WTC11 (cell line): ENCODE results near the gene LILRB1. TPM values are rescaled to one million over a fixed set of nuclear protein-coding genes. Genes with fewer than 3 reads are reported as not detected.
A peak's percentile ranks its signal among the peaks of the same experiment; 100 is the strongest.

Experiments used
- ATAC-seq: fragments of 200-7000 bp; cut with Tn5 transposase; 2 replicates; pipeline ENCODE4 v1.10.0; 2021; ENCODE audit warnings: mild to moderate bottlenecking, moderate library complexity
- CTCF ChIA-PET: fragments of 300-600 bp; sonication (Branson Sonifier 250); formaldehyde crosslinking; loops from one replicate; lab custom pipeline; 2021; ENCODE audit warnings: antibody characterized with exemption; lab: Charles Lee
- POLR2A ChIA-PET: fragments of 350-600 bp; sonication (Branson Sonifier 250); formaldehyde crosslinking; loops from one replicate; lab custom pipeline; 2021; ENCODE audit warnings: antibody characterized with exemption; lab: Charles Lee
- DNase-seq: peaks from one replicate; pipeline ENCODE4 v3.0.0; 2021; ENCODE audit warnings: low spot score
- H3K27ac Mint-ChIP-seq: 2 replicates; pipeline ENCODE4 v1.8.0; 2021; ENCODE audit warnings: mixed read lengths
- H3K27me3 Mint-ChIP-seq: 2 replicates; pipeline ENCODE4 v1.8.0; 2021; ENCODE audit warnings: low read depth, mild to moderate bottlenecking, moderate library complexity, mixed read lengths
- H3K36me3 Mint-ChIP-seq: 2 replicates; pipeline ENCODE4 v1.8.0; 2021; ENCODE audit warnings: mixed read lengths
- H3K4me1 Mint-ChIP-seq: 2 replicates; pipeline ENCODE4 v1.8.0; 2022; ENCODE audit warnings: mixed read lengths
- H3K4me3 Mint-ChIP-seq: 2 replicates; pipeline ENCODE4 v1.8.0; 2021; ENCODE audit warnings: mild to moderate bottlenecking, moderate library complexity, mixed read lengths
- H3K9me3 Mint-ChIP-seq: 2 replicates; pipeline ENCODE4 v1.8.0; 2021; ENCODE audit warnings: mixed read lengths
- ATF1 ChIP-seq: sonication (generic); formaldehyde crosslinking; IDR thresholded peaks from 2 replicates; pipeline ENCODE4 v1.8.1; 2023; ENCODE audit warnings: mild to moderate bottlenecking, moderate library complexity, missing genetic modification reagents
- CTCF ChIP-seq: fragments of 200-600 bp; IDR thresholded peaks from 2 replicates; pipeline ENCODE4 v1.8.0; 2022; ENCODE audit warnings: antibody characterized with exemption
- E2F5 ChIP-seq: sonication (generic); formaldehyde crosslinking; IDR thresholded peaks from 2 replicates; pipeline ENCODE4 v1.8.1; 2022; ENCODE audit warnings: mild to moderate bottlenecking, moderate library complexity, missing genetic modification reagents
- ERG ChIP-seq: fragments of 250-450 bp; sonication (Bioruptor Pico); IDR thresholded peaks from 2 replicates; pipeline ENCODE4 v1.8.0; 2021; ENCODE audit warnings: mild to moderate bottlenecking
- ETV6 ChIP-seq: sonication (generic); formaldehyde crosslinking; IDR thresholded peaks from 2 replicates; pipeline ENCODE4 v1.8.1; 2022; ENCODE audit warnings: mild to moderate bottlenecking, missing genetic modification reagents
- FOXP1 ChIP-seq: sonication (generic); formaldehyde crosslinking; IDR thresholded peaks from 2 replicates; pipeline ENCODE4 v1.8.0; 2022; ENCODE audit warnings: missing genetic modification reagents, mild to moderate bottlenecking, moderate library complexity, borderline replicate concordance
- FOXP4 ChIP-seq: sonication (generic); formaldehyde crosslinking; IDR thresholded peaks from 2 replicates; pipeline ENCODE4 v1.8.0; 2022; ENCODE audit warnings: mild to moderate bottlenecking, missing genetic modification reagents
- MXD4 ChIP-seq: fragments of 250-450 bp; sonication (Bioruptor Pico); IDR thresholded peaks from 2 replicates; pipeline ENCODE4 v1.8.0; 2021; ENCODE audit warnings: mild to moderate bottlenecking, moderate library complexity, borderline replicate concordance
- RORB ChIP-seq: fragments of 250-450 bp; sonication (Bioruptor Pico); IDR thresholded peaks from 2 replicates; pipeline ENCODE4 v1.9.0; 2021; ENCODE audit warnings: mild to moderate bottlenecking
- SP1 ChIP-seq: sonication (generic); formaldehyde crosslinking; conservative IDR thresholded peaks from 2 replicates; pipeline ENCODE4 v1.8.1; 2022; ENCODE audit warnings: missing genetic modification reagents
- TEAD1 ChIP-seq: sonication (generic); formaldehyde crosslinking; IDR thresholded peaks from 2 replicates; pipeline ENCODE4 v1.8.0; 2022; ENCODE audit warnings: mild to moderate bottlenecking, missing genetic modification reagents
- TEAD4 ChIP-seq: sonication (generic); formaldehyde crosslinking; IDR thresholded peaks from 2 replicates; pipeline ENCODE4 v1.8.0; 2022; ENCODE audit warnings: mild to moderate bottlenecking, missing genetic modification reagents
- USF1 ChIP-seq: sonication (generic); formaldehyde crosslinking; IDR thresholded peaks from 2 replicates; pipeline ENCODE4 v1.8.0; 2022; ENCODE audit warnings: mild to moderate bottlenecking, missing genetic modification reagents
- ZBTB21 ChIP-seq: sonication (generic); formaldehyde crosslinking; IDR thresholded peaks from 2 replicates; pipeline ENCODE4 v1.8.1; 2023; ENCODE audit warnings: mild to moderate bottlenecking, missing genetic modification reagents, borderline replicate concordance
- ZNF121 ChIP-seq: sonication (generic); formaldehyde crosslinking; IDR thresholded peaks from 2 replicates; pipeline ENCODE4 v1.8.0; 2023; ENCODE audit warnings: missing genetic modification reagents
- ZNF263 ChIP-seq: sonication (generic); formaldehyde crosslinking; IDR thresholded peaks from 2 replicates; pipeline ENCODE4 v1.8.1; 2022; ENCODE audit warnings: low read depth, mild to moderate bottlenecking, moderate library complexity, missing genetic modification reagents
- ZNF416 ChIP-seq: fragments of 250-450 bp; sonication (Bioruptor Pico); IDR thresholded peaks from 2 replicates; pipeline ENCODE4 v1.9.0; 2021; ENCODE audit warnings: mild to moderate bottlenecking, inconsistent platforms
- total RNA-seq: library from RNA; stranded (reverse); gene quantifications from 3 replicates; pipeline ENCODE4 v1.2.3, GENCODE V29; 2021

The LILRB1 gene
- total RNA-seq, 1 experiment from 2014 or later = not detected

- TF ChIP-seq USF1 (CRISPR knock-in tag) (no peak), ZNF416 (CRISPR knock-in tag) (no peak), ETV6 (CRISPR knock-in tag) (no peak)
- TF ChIP-seq, all 79 proteins: peak for 0
These were observed 40.5 kb downstream of the LILRB1 start (continued) for GRCh38 chr19:54670576-54671357.

- no peak for DNase-seq
- H3K4me3 Mint-ChIP-seq = no peak overlapping the region
- TF ChIP-seq ZNF121 (CRISPR knock-in tag) (no peak), SP1 (CRISPR knock-in tag) (no peak), ZBTB21 (no peak), TEAD4 (CRISPR knock-in tag) (no peak), TEAD1 (no peak), FOXP1 (CRISPR knock-in tag) (no peak), ERG (no peak), FOXP4 (no peak), MXD4 (CRISPR knock-in tag) (no peak), RORB (CRISPR knock-in tag) (no peak), ZNF263 (CRISPR knock-in tag) (no peak), E2F5 (CRISPR knock-in tag) (no peak), ATF1 (CRISPR knock-in tag) (no peak)
- TF ChIP-seq, all 79 proteins: peak for 0
- Mint-ChIP-seq H3K4me1 (peaks cover 2% of the 10 kb centered on the region; the same call in 1 of the 2 replicates), H3K27me3 (no peaks in the 10 kb centered on the region; the same call in 1 of the 2 replicates), H3K27ac (no peak overlapping the region), H3K36me3 (peaks cover 13% of the 10 kb centered on the region), H3K9me3 (peaks cover 35% of the 10 kb centered on the region)
- POLR2A ChIA-PET = no interaction called here
- CTCF ChIA-PET = interaction anchor here (0.6 to 2.9 kb wide), 5 partner anchors 19 to 794 kb away, joined by 3 to 25 read pairs (median 5); no protein-coding TSS in a partner anchor
- no peak for ATAC-seq
These were observed 42.9 kb downstream of the LILRB1 start for GRCh38 chr19:54673222-54673621.

GRCh38 chr19:54674021-54674617 is 43.8 kb downstream of the LILRB1 start:
- Mint-ChIP-seq H3K27me3 (no peaks in the 10 kb centered on the region; the same call in 1 of the 2 replicates), H3K9me3 (peaks cover 30% of the 10 kb centered on the region)
- TF ChIP-seq RORB (CRISPR knock-in tag) (no peak), CTCF (peak; percentile 46; the same call in 1 of the 2 replicates)
- TF ChIP-seq, all 79 proteins: peak for 1
- CTCF ChIA-PET = interaction anchor here (1.2 to 2.9 kb wide), 10 partner anchors 8 to 389 kb away, joined by 3 to 25 read pairs (median 6); partner anchors contain the start of gene RDH13
- POLR2A ChIA-PET = interaction anchor here (0.5 kb wide), 1 partner anchor 532 kb away, joined by 5 read pairs; no protein-coding TSS in a partner anchor
- Mint-ChIP-seq H3K4me3 (no peak overlapping the region), H3K36me3 (peaks cover 7% of the 10 kb centered on the region), H3K27ac (no peak overlapping the region), H3K4me1 (peaks cover 2% of the 10 kb centered on the region; the same call in 1 of the 2 replicates)
- DNase-seq (no peak), ATAC-seq (no peak)
